Right lobe of liver (tissue), 6 donors: Measurements from ENCODE around the gene TSPAN18. TPM values are rescaled to one million over a fixed set of nuclear protein-coding genes. Genes with fewer than 3 reads are reported as not detected.

ENCODE experiments used
- ATAC-seq, 4 donors: fragments of 200-7000 bp; cut with Tn5 transposase; one replicate each; pipeline ENCODE4 v1.9.1; 2020; ENCODE audit warnings: mild to moderate bottlenecking in 4 of 4, moderate library complexity in 4 of 4
- DNase-seq, 3 donors: peaks; one replicate each; pipeline ENCODE4 v3.0.0-alpha.2; 2020
- H3K27ac ChIP-seq, 3 donors: fragments of 200-600 bp; one replicate each; pipeline ENCODE4 v1.8.0; 2022
- H3K27me3 ChIP-seq, 2 donors: fragments of 200-600 bp; one replicate each; pipeline ENCODE4 v1.8.0; 2022
- H3K36me3 ChIP-seq, 4 donors: fragments of 200-600 bp; sonication (generic) in 1 of 4; one replicate each; pipeline versions ENCODE4 v1.5.1 to v1.8.0; 2017 to 2022; ENCODE audit warnings: control low read depth in 1 of 4
- H3K4me1 ChIP-seq, 4 donors: fragments of 200-600 bp; sonication (generic) in 1 of 4; one replicate each; pipeline versions ENCODE4 v1.5.1 to v1.8.0; 2017 to 2022; ENCODE audit warnings: control low read depth in 1 of 4
- H3K4me3 ChIP-seq, 3 donors: fragments of 200-600 bp; one replicate each; pipeline ENCODE4 v1.8.0; 2022
- H3K9me3 ChIP-seq, 4 donors: fragments of 200-600 bp; sonication (generic) in 1 of 4; one replicate each; pipeline versions ENCODE4 v1.5.1 to v1.8.0; 2017 to 2022; ENCODE audit warnings: control low read depth in 1 of 4
- CTCF ChIP-seq, 4 donors: fragments of 200-600 bp in 3 of 4; fragments of 450-650 bp in 1 of 4; IDR thresholded peaks; one replicate each; pipeline versions ENCODE4 v1.5.1 to v1.8.0; 2016 to 2022; ENCODE audit warnings: antibody characterized with exemption in 4 of 4, mild to moderate bottlenecking in 2 of 4
- POLR2A ChIP-seq: fragments of 450-650 bp; IDR thresholded peaks from one replicate; pipeline ENCODE4 v1.6.1; 2017; ENCODE audit warnings: antibody characterized with exemption, mild to moderate bottlenecking
- WGBS: methylation state at CpG from one replicate; pipeline ENCODE4 v1.1.6; 2018; ENCODE audit warnings: low coverage, low lambda C conversion rate; ENCODE audit not compliant: insufficient coverage; ENCODE audit errors: missing lambda C conversion rate; 5-methylcytosine and 5-hydroxymethylcytosine counted together
- intact Hi-C, 2 donors: fragments of 100-400 bp; cut with DNase I; formaldehyde crosslinking; loops; one replicate each; pipeline versions ENCODE4 v1.11.2 to v1.14.1; 2022
- total RNA-seq, 6 experiments: library from RNA; depleted of rRNA in 2 of 6; stranded (reverse); fragments of >200 nt in 2 of 6; fragmentation: NEBNext Ultra II Directional in 3 of 6; extraction: Animal tissue kit (Norgen Biotek cat#: 25700) in 3 of 6; gene quantifications; one replicate each; pipeline versions ENCODE4 v1.1.0 to v1.2.4, GENCODE V29; 2016 to 2023
- donor health status: DM: no; HTN: yes; CAD: no.
- donor health status: DM: no; HTN: no; CAD: no.
- donor health status: DM: no; HTN: no; CAD: no.
- donor health status: DM: no; HTN: yes; CAD: no.
- donor health status: DM: no; HTN: yes; CAD: no.

Gene TSPAN18
- total RNA-seq, 6 experiments from 2014 or later = 3.4 to 10.6 (median 5.3) TPM

GRCh38 chr11:44711113-44711786, 15.5 kb upstream of the TSPAN18 start:
- WGBS = 69% methylated on average over 5 of the region's 6 CpGs
- H3K4me3 ChIP-seq = no peak overlapping the region
- TF ChIP-seq CTCF (IDR thresholded peaks at IDR 0.05) = no peak
- no peak for TF ChIP-seq POLR2A
- DNase-seq (no peak), ATAC-seq (no peak)
- H3K4me1 ChIP-seq = peaks cover 0 to 30% (median 6%) of the 10 kb centered on the region in 4 donors
- no peak overlapping the region for H3K27ac ChIP-seq
- H3K9me3 ChIP-seq = no peaks in the 10 kb centered on the region
- no peaks in the 10 kb centered on the region for H3K27me3 ChIP-seq
- no peaks in the 10 kb centered on the region for H3K36me3 ChIP-seq
- intact Hi-C loops = no loop called here

- Histone ChIP-seq H3K27me3 (no peaks in the 10 kb centered on the region), H3K4me3 (no peak overlapping the region), H3K4me1 (peaks cover 0 to 35% (median 6%) of the 10 kb centered on the region in 4 donors), H3K36me3 (no peaks in the 10 kb centered on the region), H3K27ac (no peak overlapping the region), H3K9me3 (no peaks in the 10 kb centered on the region)
- ATAC-seq (no peak), DNase-seq (no peak)
- WGBS = 84% methylated on average over 9 of the region's 16 CpGs
- intact Hi-C loops = no loop called here
- TF ChIP-seq CTCF (IDR thresholded peaks at IDR 0.05) (no peak), POLR2A (no peak)
Observed at GRCh38 chr11:44711787-44712608, 14.8 kb upstream of the TSPAN18 start.

- Histone ChIP-seq H3K36me3 (no peaks in the 10 kb centered on the region), H3K27me3 (no peaks in the 10 kb centered on the region), H3K9me3 (no peaks in the 10 kb centered on the region), H3K4me3 (no peak overlapping the region), H3K27ac (no peak overlapping the region), H3K4me1 (peaks cover 0 to 35% (median 6%) of the 10 kb centered on the region in 4 donors)
- TF ChIP-seq CTCF (IDR thresholded peaks at IDR 0.05) (no peak), POLR2A (no peak)
- intact Hi-C loops = no loop called here
- DNase-seq (no peak), ATAC-seq (no peak)
- 85% methylated on average over 1 of the region's 1 CpG for WGBS
Observed at GRCh38 chr11:44713022-44713421, 13.7 kb upstream of the TSPAN18 start.

- Histone ChIP-seq H3K4me3 (no peak overlapping the region), H3K9me3 (no peaks in the 10 kb centered on the region), H3K4me1 (peaks cover 0 to 10% (median 0%) of the 10 kb centered on the region in 4 donors), H3K27ac (no peak overlapping the region), H3K27me3 (no peaks in the 10 kb centered on the region), H3K36me3 (no peaks in the 10 kb centered on the region)
- no peak for TF ChIP-seq POLR2A
- intact Hi-C loops = no loop called here
- DNase-seq (peak; percentile 46 to 65 (median 59)), ATAC-seq (peak; percentile 85 to 96 (median 93))
- WGBS = 34% methylated on average over 6 of the region's 6 CpGs
Observed at GRCh38 chr11:44716256-44716655, 10.5 kb upstream of the TSPAN18 start.

- Histone ChIP-seq H3K27ac (no peak overlapping the region), H3K9me3 (no peaks in the 10 kb centered on the region), H3K4me3 (no peak overlapping the region), H3K4me1 (peaks cover 0 to 10% (median 0%) of the 10 kb centered on the region in 4 donors), H3K36me3 (no peaks in the 10 kb centered on the region), H3K27me3 (no peaks in the 10 kb centered on the region)
- no peak for ATAC-seq
- DNase-seq = no peak
- TF ChIP-seq POLR2A (no peak), CTCF (IDR thresholded peaks at IDR 0.05) (no peak)
- 54% methylated on average over 2 of the region's 5 CpGs for WGBS
- intact Hi-C loops = no loop called here
Observed at GRCh38 chr11:44718057-44718456, 8.7 kb upstream of the TSPAN18 start.
